ENCODE measurements around the gene ATP1A3.

Gene ATP1A3

GRCh38 chr19:41927497-41928192 is 66.4 kb downstream of the ATP1A3 start:
- no peak for DNase-seq

- no peak for DNase-seq
These were observed 67.1 kb downstream of the ATP1A3 start for GRCh38 chr19:41926763-41927496.

- no peak for DNase-seq
These were observed 67.8 kb downstream of the ATP1A3 start for GRCh38 chr19:41926028-41926762.

- DNase-seq: no peak
These were observed 68.6 kb downstream of the ATP1A3 start for GRCh38 chr19:41925208-41926003.

- no peak for DNase-seq
These were observed 69.6 kb downstream of the ATP1A3 start for GRCh38 chr19:41924151-41925145.

GRCh38 chr19:41923045-41923788 is 70.8 kb downstream of the ATP1A3 start:
- DNase-seq: no peak

- DNase-seq: no peak
These were observed 71.4 kb downstream of the ATP1A3 start for GRCh38 chr19:41922585-41922984.

- no peak for DNase-seq
These were observed 72.2 kb downstream of the ATP1A3 start for GRCh38 chr19:41921577-41922576.

- no peak for DNase-seq
These were observed 73.0 kb downstream of the ATP1A3 start for GRCh38 chr19:41920882-41921576.

GRCh38 chr19:41919948-41920712 is 73.9 kb downstream of the ATP1A3 start:
- no peak for DNase-seq

GRCh38 chr19:41918653-41919244 is 75.3 kb downstream of the ATP1A3 start:
- no peak for DNase-seq

GRCh38 chr19:41918095-41918494 is 75.9 kb downstream of the ATP1A3 start:
- DNase-seq: no peak

- DNase-seq: no peak
These were observed 76.4 kb downstream of the ATP1A3 start for GRCh38 chr19:41917676-41918075.

Data from activated T-cell treated with anti-CD3 and anti-CD28 coated beads for 4 hours (primary cell).